Pulmonary artery endothelial cell (primary cell): Measurements from ENCODE around the gene SRRM2. TPM values are rescaled to one million over a fixed set of nuclear protein-coding genes. Genes with fewer than 3 reads are reported as not detected.

Source experiments
- DNase-seq: peaks from one replicate; pipeline ENCODE4 v3.0.0-alpha.2; 2011; ENCODE audit warnings: low read depth, low spot score
- total RNA-seq: library from RNA; depleted of rRNA; stranded (reverse); fragments of >200 nt; gene quantifications from 2 replicates; pipeline ENCODE4 v1.2.3, GENCODE V29; 2014

The SRRM2 gene
- total RNA-seq, 1 donor from 2014 or later, result 38.5 TPM

DNA sequence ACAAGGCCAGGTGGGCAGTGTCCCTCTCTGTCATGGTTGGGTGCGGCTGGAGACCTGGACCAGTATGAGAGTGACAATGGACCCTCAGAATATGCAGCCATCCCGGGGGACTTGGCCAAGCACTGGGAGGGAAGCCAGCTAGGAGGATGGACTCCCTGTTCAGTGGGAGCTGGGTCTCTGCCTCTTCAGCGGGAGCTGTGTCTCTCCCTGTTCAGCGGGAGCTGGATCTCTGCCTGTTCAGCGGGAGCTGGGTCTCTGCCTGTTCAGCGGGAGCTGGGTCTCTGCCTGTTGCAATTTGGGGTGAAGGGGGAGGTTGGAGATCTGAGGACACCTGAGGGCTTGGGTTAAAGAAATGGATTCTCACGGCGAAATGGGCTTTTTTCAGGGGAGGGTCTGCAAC, 38.7 kb downstream of the SRRM2 start:
- DNase-seq, result no peak

- DNase-seq, result no peak
Measured at GRCh38 chr16:2792940-2793339, 40.5 kb downstream of the SRRM2 start.

DNA sequence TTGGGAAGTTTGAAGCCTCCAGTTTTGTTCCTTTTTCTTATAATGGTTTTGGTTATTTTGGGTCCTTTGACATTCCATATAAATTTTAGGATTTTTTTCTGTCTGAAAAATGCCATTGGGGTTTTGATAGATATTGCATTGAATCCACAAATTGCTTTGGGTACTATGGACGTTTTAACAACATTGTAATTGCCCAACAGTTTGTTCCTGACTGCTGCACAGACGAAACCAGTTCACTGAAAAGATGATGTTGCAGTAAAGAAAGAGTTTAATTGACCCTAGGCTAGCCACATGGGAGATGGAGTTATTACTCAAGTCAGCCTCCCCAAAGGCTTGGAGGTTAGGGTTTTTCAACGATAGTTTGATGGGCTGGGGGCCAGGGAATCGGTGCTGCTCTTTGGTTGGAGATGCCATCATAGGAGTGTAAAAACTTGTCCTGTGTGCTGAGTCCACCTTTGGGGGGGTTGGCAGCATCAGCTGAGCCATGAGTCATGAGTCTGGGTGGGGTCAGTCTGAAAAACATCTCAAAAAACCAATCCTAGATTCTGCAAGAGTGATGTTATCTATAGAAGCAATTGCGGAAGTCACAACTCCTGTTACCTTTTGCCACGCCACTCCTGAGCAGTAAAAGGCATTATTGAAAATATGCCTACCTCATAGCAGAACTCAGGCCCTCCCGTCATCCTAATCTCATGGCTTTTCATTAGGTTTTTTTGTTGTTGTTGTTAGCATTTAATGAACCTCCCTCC, 43.1 kb downstream of the SRRM2 start:
- DNase-seq, result no peak

GRCh38 chr16:2798723-2799204, 46.3 kb downstream of the SRRM2 start:
- no peak for DNase-seq

GRCh38 chr16:2799205-2799858, 46.9 kb downstream of the SRRM2 start:
- no peak for DNase-seq

GRCh38 chr16:2799859-2800226, 47.4 kb downstream of the SRRM2 start:
- DNase-seq, result no peak

DNA sequence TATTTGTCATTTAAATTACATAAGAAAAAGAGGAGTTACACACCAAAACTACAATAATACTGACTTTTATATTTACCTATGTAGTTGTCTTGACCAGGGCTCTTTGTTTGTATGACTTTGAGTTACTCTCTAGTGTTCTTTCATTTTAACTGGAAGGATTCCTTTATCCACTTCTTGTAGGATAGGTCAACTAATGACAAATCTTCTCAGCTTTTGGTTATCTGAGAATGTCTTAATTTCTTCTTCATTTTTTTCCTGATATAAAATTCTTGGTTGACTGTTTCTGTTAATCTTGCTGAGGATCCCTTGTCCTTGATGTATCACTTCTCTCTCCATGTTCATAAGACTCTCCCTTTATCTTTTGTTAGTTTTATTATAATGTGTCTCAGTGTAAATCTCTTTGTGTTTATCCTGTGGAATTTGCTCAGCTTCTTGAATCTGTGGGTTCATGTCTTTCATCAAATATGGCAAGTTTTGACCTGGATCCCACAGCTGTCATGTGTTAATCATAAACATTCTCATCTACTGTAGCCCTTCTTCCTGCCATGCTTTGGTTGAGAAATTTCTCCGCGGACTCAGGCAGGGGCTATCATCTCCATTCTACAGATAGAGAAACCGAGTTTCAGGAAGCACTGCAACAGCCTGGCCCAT, 51.2 kb downstream of the SRRM2 start:
- no peak for DNase-seq

- no peak for DNase-seq
Measured at GRCh38 chr16:2804728-2805127, 52.3 kb downstream of the SRRM2 start.

DNA sequence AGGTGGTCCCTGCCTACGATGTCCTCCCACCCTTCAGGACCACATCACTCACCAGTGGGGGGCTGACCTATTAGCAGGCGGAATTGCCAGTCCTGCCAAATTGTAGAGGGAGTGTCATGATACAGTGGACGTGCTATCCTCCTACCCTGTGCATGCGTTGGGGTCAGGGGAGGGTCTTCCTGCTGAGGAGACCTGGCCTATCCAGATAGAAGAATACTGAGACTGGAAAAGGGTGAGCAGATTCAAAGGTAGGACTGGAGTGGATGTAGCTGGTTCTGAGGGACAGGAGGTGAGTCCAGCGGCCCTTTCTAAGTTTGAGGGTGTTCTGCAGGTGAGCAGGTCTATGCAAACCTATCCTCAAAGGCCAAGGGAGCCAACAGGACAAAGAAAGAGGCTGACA, 53.8 kb downstream of the SRRM2 start:
- no peak for DNase-seq

DNA sequence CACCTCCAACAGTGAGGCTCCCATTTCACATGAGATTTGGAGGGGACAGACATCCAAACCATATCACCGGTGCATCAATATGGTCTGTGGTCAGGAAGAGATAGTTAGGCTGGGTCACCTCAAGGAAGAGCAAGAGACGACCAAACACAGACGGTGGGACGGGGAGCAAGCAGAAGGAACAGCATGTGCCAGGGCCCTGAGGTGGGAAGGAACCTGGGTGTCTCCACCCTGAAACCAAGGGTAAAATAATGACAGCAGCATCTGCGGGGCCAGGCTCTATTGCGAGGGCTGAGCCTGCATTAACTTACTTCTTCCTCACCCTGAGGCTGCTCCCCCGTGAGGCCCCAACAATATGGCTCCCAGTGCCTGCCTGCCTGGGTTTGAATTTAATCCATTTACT, 55.7 kb downstream of the SRRM2 start:
- DNase-seq, result no peak

DNA sequence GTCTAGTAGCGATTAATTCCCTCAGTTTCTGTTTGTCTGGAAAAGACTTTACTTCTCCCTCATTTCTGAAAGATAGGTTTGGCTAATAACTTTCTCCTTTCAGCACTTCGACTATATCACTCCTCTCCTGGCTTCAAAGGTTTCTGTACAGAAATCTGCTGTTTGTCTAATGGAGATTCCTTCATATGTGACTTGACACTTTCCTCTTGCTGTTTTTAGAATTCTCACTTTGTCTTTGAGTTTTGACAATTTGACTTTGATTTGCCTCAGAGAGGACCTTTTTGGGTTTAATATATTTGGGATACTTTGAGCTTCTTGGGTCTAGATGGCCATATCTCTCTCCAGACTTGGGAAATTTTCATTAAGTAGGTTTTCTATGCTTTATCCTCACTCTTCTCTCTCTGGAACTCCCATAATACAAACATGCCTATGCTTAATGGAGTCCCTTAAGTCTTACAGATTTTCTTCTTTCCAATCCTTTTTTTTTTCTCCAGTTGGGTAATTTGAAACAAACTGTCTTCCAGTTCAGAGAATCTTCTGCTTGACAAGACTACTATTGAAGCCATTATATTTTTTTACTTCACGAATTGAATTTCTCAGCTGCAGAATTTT, 56.8 kb downstream of the SRRM2 start:
- DNase-seq, result no peak

DNA sequence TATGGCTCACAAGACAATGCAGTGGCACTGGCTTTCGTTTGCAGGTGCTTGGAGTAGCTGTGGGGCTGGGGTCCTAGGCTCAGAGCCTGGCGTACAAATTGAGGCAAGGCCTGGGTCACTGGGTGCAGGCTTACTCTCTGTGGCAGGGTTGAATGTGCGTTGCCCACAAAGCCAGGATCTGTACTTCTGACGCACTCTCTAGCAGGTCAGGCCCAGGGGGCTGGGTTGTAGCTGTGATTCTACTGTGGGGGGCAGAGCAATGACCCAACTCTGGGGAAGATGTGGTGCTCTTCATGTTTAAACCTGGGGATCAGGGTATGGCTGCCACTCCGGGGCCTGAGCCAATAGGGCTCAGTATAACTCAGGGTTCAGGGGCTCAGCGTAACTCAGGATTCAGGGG, 58.2 kb downstream of the SRRM2 start:
- DNase-seq, result no peak

- DNase-seq, result no peak
Measured at GRCh38 chr16:2811703-2812471, 59.4 kb downstream of the SRRM2 start.

DNA sequence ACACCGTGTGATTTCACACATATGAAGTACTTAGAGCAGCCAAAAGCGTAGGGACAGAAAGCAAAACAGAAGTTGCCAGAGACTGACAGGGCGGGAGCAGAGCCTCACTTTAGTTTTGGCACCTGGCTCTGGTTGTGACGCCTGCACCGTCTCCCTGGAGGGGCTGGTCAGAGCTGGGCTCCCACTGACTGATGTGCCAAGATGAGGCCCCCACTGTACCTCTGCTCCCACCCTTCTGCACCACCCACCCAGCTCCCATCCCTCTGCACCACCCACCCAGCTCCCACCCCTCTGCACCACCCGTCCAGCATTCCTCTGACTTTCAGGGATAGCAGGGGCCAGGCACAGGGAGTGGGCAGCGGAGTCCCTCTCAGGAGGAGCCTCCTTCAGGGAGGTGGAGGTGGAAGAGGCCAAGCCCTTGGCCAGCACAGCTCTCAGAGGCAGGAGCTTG, 61.4 kb downstream of the SRRM2 start:
- DNase-seq, result no peak

GRCh38 chr16:2814551-2815298, 62.3 kb downstream of the SRRM2 start:
- no peak for DNase-seq

- DNase-seq, result no peak
Measured at GRCh38 chr16:2815299-2815771, 62.9 kb downstream of the SRRM2 start.

DNA sequence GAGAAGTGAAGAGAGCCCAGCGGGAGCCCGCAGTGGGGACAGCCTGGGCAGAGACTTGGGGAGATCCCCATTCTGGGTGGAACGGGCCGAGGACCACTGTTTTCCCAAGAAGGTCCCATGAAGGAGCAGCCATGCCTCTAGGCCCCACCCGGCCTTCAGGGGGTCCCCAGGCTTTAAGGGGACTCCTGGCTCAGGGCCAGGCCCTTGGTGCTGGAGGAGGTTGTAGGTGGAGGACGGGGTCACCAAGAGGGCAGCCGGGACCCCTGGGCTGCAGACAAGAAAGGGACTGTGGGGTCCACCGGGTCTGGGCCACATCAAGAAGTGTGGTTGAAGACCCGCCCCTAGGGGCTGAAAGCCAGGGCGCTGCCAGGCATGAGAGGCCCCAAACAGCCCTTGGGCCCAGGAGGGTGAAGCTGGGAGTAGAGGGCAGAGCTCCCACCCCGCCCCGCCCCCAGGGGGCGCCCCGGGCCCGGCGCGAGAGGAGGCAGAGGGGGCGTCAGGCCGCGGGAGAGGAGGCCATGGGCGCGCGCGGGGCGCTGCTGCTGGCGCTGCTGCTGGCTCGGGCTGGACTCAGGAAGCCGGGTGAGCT, 64.4 kb downstream of the SRRM2 start, which contains the start of gene PRSS21:
TSS of gene PRSS21 (plus strand) at position 487 of the 589 bp plus-strand sequence. CDS start at position 519, 32 bp downstream.
- no peak for DNase-seq

DNA sequence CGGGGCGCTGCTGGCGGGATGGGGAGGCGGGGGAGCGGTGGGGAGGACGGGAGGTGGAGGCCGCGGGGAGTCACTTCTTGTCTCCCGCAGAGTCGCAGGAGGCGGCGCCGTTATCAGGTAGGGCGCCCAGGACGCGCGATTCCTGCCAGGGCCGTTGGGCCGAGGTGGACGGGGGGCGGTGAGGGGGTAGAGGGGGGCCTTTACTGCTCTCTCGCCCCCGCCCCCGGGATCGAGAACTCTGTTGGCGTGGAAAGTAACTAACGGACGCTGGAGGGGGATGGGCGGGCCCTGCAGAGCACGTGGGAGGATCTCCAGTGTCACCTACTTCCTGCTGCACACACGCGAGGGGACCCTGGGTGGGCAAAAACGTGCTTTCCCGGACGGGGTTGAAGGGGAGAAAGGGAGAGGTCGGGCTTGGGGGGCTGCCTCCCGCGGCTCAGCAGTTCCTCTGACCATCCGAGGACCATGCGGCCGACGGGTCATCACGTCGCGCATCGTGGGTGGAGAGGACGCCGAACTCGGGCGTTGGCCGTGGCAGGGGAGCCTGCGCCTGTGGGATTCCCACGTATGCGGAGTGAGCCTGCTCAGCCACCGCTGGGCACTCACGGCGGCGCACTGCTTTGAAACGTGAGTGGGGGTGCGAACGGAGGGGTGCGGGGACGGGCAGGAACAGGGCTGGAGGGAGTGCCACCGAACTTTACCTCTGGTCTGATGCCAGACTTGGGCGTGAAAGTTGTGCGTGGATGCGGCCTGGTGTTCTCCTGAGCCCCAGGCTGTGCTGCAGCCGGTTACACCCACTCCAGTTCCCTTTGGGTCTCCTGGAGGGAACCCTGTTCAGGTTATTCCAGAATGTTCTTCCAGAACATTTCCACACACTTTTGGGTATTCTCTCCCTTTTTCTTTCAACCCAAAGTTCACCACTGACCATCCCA, 65.2 kb downstream of the SRRM2 start:
- no peak for DNase-seq
